GM10266 (cell line): ENCODE data around the gene CCDC83.
"Not testable (repeated sequence)": the region's sequence is repeated elsewhere in the genome, so short reads cannot be mapped to it uniquely, and the experiment has no call there.

Experiments
- DNase-seq: peaks from one replicate; pipeline ENCODE4 v3.0.0; 2012; ENCODE audit errors: extremely low spot score
- CTCF ChIP-seq: IDR thresholded peaks from 2 replicates; pipeline ENCODE4 v1.5.1; 2012; ENCODE audit warnings: mild to moderate bottlenecking, low read depth; ENCODE audit not compliant: control insufficient read depth, insufficient read depth; ENCODE audit errors: missing control alignments

The CCDC83 gene

GRCh38 chr11:85951049-85951405 is 95.8 kb downstream of the CCDC83 start:
- DNase-seq, result no peak
- TF ChIP-seq CTCF, result no peak

GRCh38 chr11:85951428-85952107 is 96.4 kb downstream of the CCDC83 start:
- no peak for DNase-seq
- no peak for TF ChIP-seq CTCF

GRCh38 chr11:85952108-85952485 is 96.9 kb downstream of the CCDC83 start:
- not testable (repeated sequence) for DNase-seq

- DNase-seq, result no peak
- TF ChIP-seq CTCF, result no peak
These were observed 98.4 kb downstream of the CCDC83 start for GRCh38 chr11:85953491-85954143.

GRCh38 chr11:85955531-85955930 is 100.3 kb downstream of the CCDC83 start:
- TF ChIP-seq CTCF, result no peak
- no peak for DNase-seq

- no peak for TF ChIP-seq CTCF
- DNase-seq, result no peak
These were observed 105.5 kb downstream of the CCDC83 start for GRCh38 chr11:85960678-85961077.

GRCh38 chr11:85961130-85961529 is 105.9 kb downstream of the CCDC83 start:
- TF ChIP-seq CTCF, result no peak

More at GRCh38 chr11:85961130-85961529, 105.9 kb downstream of the CCDC83 start:
- no peak for DNase-seq
